ENCODE measurements around the gene HDHD3. TPM values are rescaled to one million over a fixed set of nuclear protein-coding genes. Genes with fewer than 3 reads are reported as not detected.

Gene HDHD3, protein sequence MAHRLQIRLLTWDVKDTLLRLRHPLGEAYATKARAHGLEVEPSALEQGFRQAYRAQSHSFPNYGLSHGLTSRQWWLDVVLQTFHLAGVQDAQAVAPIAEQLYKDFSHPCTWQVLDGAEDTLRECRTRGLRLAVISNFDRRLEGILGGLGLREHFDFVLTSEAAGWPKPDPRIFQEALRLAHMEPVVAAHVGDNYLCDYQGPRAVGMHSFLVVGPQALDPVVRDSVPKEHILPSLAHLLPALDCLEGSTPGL
- total RNA-seq (ENCODE audit: unreplicated experiment), result 8.4 TPM
- long read RNA-seq, partial matches to known transcripts, result 0 of 7 reads
- long read RNA-seq, other reads (novel, unspliced or antisense), result 0 of 7 reads

DNA sequence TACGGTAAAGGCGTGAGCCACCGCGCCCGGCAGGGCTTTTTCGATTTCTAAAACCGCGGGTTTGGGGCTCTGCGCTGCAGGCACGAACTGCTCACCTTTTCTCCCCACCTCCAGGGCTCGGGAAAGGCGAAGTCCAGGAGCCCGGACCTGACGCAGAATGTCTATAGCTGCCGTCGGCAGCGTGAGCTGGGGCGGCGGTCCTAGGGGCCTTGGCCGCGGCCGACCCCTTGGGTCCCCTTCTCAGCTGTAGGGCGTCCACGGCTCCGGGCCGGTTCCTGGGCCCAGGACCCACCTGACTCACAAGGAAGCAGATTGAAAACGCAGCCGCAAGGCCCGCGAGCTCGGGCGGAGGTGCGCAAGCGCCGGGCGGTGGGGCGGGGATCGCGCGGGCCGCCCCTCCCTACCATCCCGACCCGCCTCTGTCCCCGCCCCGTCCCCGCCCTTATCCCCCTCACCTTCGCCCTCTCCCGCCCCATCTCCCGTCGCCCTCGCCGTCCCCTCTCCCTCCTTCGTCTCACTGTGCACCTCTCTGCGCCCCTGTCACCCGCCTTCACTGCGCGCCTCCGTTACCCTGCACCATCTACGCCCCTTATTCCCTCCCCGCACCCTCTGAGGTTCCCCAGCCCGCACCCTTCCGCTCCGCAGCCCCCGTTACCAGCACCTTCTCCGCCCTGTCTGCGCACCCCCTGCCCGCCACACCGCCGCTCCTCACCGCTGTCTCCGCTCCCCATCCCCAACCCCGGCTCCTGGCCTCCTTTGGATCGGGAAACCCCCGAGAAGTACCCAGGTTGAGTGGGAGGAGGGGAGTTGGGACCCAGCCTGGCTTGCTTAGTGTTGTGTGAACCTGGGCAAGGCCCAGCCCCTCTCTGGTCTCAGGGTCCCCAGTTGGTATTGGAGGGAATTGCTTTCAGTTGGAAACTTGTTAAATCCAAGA, at the start of gene HDHD3:
Gene HDHD3 (minus strand): TSS at position 353 of the 934 bp plus-strand sequence. CDS start 2,632 bp downstream, outside the sequence.
- TF ChIP-seq, protein P1, sequence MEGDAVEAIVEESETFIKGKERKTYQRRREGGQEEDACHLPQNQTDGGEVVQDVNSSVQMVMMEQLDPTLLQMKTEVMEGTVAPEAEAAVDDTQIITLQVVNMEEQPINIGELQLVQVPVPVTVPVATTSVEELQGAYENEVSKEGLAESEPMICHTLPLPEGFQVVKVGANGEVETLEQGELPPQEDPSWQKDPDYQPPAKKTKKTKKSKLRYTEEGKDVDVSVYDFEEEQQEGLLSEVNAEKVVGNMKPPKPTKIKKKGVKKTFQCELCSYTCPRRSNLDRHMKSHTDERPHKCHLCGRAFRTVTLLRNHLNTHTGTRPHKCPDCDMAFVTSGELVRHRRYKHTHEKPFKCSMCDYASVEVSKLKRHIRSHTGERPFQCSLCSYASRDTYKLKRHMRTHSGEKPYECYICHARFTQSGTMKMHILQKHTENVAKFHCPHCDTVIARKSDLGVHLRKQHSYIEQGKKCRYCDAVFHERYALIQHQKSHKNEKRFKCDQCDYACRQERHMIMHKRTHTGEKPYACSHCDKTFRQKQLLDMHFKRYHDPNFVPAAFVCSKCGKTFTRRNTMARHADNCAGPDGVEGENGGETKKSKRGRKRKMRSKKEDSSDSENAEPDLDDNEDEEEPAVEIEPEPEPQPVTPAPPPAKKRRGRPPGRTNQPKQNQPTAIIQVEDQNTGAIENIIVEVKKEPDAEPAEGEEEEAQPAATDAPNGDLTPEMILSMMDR (IDR thresholded peaks at IDR 0.05; ENCODE audit: unreplicated experiment), result no peak
- Mint-ChIP-seq H3K9me3 (ENCODE audit: unreplicated experiment) (no peaks in the 10 kb centered on the region), H3K27ac (ENCODE audit: unreplicated experiment) (no peak within 1 kb of the TSS), H3K36me3 (ENCODE audit: low read depth, unreplicated experiment) (peaks cover 10% of the 10 kb centered on the region), H3K4me3 (ENCODE audit: unreplicated experiment) (peak within 1 kb of the TSS; percentile 87), H3K27me3 (ENCODE audit: unreplicated experiment) (peaks cover 5% of the 10 kb centered on the region), H3K4me1 (ENCODE audit: unreplicated experiment) (peaks cover 6% of the 10 kb centered on the region)
- DNase-seq (ENCODE audit: low spot score), result peak; percentile 69

DNA sequence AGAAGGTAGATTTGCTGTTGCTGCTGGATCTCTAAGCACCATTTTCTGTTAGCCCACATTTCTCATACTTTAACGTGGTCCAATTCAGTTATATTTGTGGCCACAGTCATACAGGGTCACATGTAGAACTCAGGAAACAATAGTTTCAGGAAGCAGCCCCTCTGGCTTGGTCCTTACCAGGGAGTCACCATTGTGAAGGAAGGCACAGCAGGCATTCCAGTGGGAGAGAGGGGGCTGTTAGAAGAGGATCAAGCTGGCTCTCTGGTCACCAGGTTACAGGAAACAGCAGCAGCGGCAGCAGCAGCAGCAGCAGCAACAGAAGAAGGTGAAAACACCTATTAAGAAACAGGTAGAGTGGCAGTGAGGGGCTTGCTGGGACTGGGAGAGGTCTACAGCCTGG, 48.3 kb upstream of the HDHD3 start:
- TF ChIP-seq, protein P1 (IDR thresholded peaks at IDR 0.05; ENCODE audit: unreplicated experiment), result no peak
- H3K36me3 Mint-ChIP-seq (ENCODE audit: low read depth, unreplicated experiment), result no peaks in the 10 kb centered on the region
- H3K9me3 Mint-ChIP-seq (ENCODE audit: unreplicated experiment), result no peaks in the 10 kb centered on the region
- H3K4me1 Mint-ChIP-seq (ENCODE audit: unreplicated experiment), result peaks cover 18% of the 10 kb centered on the region
- peak; percentile 20 for DNase-seq (ENCODE audit: low spot score)
- peak overlapping the region; percentile 80 for H3K27ac Mint-ChIP-seq (ENCODE audit: unreplicated experiment)
- H3K27me3 Mint-ChIP-seq (ENCODE audit: unreplicated experiment), result peaks cover 4% of the 10 kb centered on the region
- H3K4me3 Mint-ChIP-seq (ENCODE audit: unreplicated experiment), result peak overlapping the region; percentile 78

DNA sequence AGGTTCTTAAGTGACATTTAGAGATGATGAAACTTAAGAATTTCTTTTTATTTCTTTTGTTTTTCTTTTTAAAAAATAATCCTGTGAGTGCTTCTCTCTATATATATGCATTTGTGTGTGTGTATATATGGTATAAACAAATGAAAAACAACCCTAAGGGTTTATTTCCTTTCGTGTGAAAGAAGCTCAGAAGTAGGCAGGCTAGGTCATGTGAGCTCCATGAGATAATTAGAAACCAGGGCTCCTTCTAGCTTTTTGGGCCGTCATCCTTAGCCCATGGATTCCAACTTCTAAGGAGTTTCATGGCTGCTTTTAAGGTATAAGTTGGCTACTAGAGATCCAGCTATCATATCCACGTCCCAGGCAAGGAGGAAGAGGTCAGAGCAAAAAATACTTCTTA, 44.9 kb upstream of the HDHD3 start:
- H3K4me1 Mint-ChIP-seq (ENCODE audit: unreplicated experiment), result peaks cover 27% of the 10 kb centered on the region
- H3K4me3 Mint-ChIP-seq (ENCODE audit: unreplicated experiment), result no peak overlapping the region
- H3K9me3 Mint-ChIP-seq (ENCODE audit: unreplicated experiment), result no peaks in the 10 kb centered on the region

DNA sequence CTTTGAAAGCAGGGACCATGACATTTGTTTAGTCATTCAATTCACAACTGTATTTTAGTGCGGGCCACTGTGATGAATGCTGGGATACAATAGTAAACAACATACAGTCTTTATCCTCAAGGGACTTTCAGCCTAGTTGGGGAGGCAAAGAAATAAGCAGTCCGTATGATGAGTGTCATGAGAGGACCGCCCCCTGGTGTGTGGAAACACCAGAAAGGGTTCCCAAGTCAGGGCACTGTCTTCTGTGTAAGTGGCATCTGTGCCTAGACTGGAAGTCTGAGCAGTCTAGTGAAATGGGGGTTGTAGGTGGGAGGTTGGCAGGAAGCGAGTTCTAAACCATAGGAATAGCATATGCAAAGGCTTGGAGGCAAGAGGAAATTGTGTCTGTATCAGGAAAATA, 40.6 kb upstream of the HDHD3 start:
- H3K9me3 Mint-ChIP-seq (ENCODE audit: unreplicated experiment), result no peaks in the 10 kb centered on the region
- H3K36me3 Mint-ChIP-seq (ENCODE audit: low read depth, unreplicated experiment), result no peaks in the 10 kb centered on the region
- DNase-seq (ENCODE audit: low spot score), result no peak
- H3K27me3 Mint-ChIP-seq (ENCODE audit: unreplicated experiment), result no peaks in the 10 kb centered on the region
- no peak overlapping the region for H3K4me3 Mint-ChIP-seq (ENCODE audit: unreplicated experiment)
- peaks cover 10% of the 10 kb centered on the region for H3K4me1 Mint-ChIP-seq (ENCODE audit: unreplicated experiment)
- TF ChIP-seq, protein P1 (IDR thresholded peaks at IDR 0.05; ENCODE audit: unreplicated experiment), result no peak
- H3K27ac Mint-ChIP-seq (ENCODE audit: unreplicated experiment), result no peak overlapping the region

More for the DNA sequence above, 44.9 kb upstream of the HDHD3 start:
- Mint-ChIP-seq H3K27ac (ENCODE audit: unreplicated experiment) (no peak overlapping the region), H3K27me3 (ENCODE audit: unreplicated experiment) (peaks cover 2% of the 10 kb centered on the region), H3K36me3 (ENCODE audit: low read depth, unreplicated experiment) (no peaks in the 10 kb centered on the region)
- TF ChIP-seq, protein P1 (IDR thresholded peaks at IDR 0.05; ENCODE audit: unreplicated experiment), result no peak
- DNase-seq (ENCODE audit: low spot score), result no peak

All from endothelial cell (in vitro differentiated cells).